Parathyroid adenoma (tissue), 2 donors: ENCODE measurements around the gene OBSCN.

Experiments
- H2AFZ ChIP-seq: fragments of 300-600 bp; sonication (generic); one replicate; pipeline ENCODE4 v1.7.0; 2017; ENCODE audit warnings: antibody characterized with exemption, mild to moderate bottlenecking
- H3K27ac ChIP-seq: fragments of 300-600 bp; sonication (generic); one replicate; pipeline ENCODE4 v1.7.0; 2017
- H3K27me3 ChIP-seq: fragments of 300-600 bp; sonication (generic); one replicate; pipeline ENCODE4 v1.7.0; 2017; ENCODE audit warnings: low read length; ENCODE audit not compliant: control insufficient read depth, insufficient read depth
- H3K36me3 ChIP-seq: fragments of 300-600 bp; sonication (generic); one replicate; pipeline ENCODE4 v1.7.0; 2017; ENCODE audit warnings: low read length; ENCODE audit not compliant: control insufficient read depth, insufficient read depth
- H3K4me1 ChIP-seq: fragments of 300-600 bp; sonication (generic); one replicate; pipeline ENCODE4 v1.7.0; 2017; ENCODE audit warnings: control low read depth
- H3K4me2 ChIP-seq: fragments of 300-600 bp; sonication (generic); one replicate; pipeline ENCODE4 v1.7.0; 2017; ENCODE audit warnings: low read length
- H3K4me3 ChIP-seq: fragments of 300-600 bp; sonication (generic); one replicate; pipeline ENCODE4 v1.7.0; 2017; ENCODE audit warnings: low read depth, low read length
- H3K79me2 ChIP-seq: fragments of 300-600 bp; sonication (generic); one replicate; pipeline ENCODE4 v1.7.0; 2017; ENCODE audit warnings: control low read depth
- H3K9ac ChIP-seq: fragments of 300-600 bp; sonication (generic); one replicate; pipeline ENCODE4 v1.7.0; 2017; ENCODE audit warnings: mild to moderate bottlenecking
- H3K9me3 ChIP-seq: fragments of 300-600 bp; sonication (generic); one replicate; pipeline ENCODE4 v1.7.0; 2017; ENCODE audit warnings: low read length; ENCODE audit not compliant: control insufficient read depth
- TF ChIP-seq, protein P1 (sequence below): fragments of 300-600 bp; sonication (generic); IDR thresholded peaks from one replicate; pipeline ENCODE4 v1.7.0; 2017; ENCODE audit warnings: antibody characterized with exemption, mild to moderate bottlenecking
- donor health status: primary hyperparathyroidism.

Gene OBSCN

DNA sequence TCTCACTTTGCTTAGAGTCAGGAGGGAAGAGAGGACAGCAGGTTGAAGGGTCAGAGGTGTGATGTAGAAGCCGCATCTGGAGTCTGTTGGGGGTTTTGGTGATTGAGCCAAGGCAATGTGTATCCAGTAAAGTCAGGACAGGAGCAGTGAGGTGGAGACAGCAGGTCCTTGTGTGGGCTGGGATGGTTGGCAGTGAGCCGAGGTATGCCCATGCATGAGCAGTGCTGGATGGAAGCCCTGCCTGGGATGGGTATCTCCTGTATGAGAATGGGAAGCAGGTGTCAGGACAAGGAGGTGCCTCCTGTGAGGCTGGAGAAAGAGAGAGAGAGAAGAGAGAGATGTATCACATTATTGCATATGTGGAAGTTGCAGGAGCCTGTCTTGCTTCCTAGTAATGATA lies 90.0 kb downstream of the OBSCN start:
- TF ChIP-seq, protein P1, sequence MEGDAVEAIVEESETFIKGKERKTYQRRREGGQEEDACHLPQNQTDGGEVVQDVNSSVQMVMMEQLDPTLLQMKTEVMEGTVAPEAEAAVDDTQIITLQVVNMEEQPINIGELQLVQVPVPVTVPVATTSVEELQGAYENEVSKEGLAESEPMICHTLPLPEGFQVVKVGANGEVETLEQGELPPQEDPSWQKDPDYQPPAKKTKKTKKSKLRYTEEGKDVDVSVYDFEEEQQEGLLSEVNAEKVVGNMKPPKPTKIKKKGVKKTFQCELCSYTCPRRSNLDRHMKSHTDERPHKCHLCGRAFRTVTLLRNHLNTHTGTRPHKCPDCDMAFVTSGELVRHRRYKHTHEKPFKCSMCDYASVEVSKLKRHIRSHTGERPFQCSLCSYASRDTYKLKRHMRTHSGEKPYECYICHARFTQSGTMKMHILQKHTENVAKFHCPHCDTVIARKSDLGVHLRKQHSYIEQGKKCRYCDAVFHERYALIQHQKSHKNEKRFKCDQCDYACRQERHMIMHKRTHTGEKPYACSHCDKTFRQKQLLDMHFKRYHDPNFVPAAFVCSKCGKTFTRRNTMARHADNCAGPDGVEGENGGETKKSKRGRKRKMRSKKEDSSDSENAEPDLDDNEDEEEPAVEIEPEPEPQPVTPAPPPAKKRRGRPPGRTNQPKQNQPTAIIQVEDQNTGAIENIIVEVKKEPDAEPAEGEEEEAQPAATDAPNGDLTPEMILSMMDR: no peak
- no peaks in the 10 kb centered on the region for H3K9me3 ChIP-seq
- no peaks in the 10 kb centered on the region for H3K4me1 ChIP-seq
- no peak overlapping the region for H3K9ac ChIP-seq
- no peaks in the 10 kb centered on the region for H3K79me2 ChIP-seq
- H3K27ac ChIP-seq: no peak overlapping the region
- H3K4me2 ChIP-seq: no peak overlapping the region
- no peaks in the 10 kb centered on the region for H3K27me3 ChIP-seq
- H3K4me3 ChIP-seq: no peak overlapping the region
- H2AFZ ChIP-seq: no peak overlapping the region
- no peaks in the 10 kb centered on the region for H3K36me3 ChIP-seq

DNA sequence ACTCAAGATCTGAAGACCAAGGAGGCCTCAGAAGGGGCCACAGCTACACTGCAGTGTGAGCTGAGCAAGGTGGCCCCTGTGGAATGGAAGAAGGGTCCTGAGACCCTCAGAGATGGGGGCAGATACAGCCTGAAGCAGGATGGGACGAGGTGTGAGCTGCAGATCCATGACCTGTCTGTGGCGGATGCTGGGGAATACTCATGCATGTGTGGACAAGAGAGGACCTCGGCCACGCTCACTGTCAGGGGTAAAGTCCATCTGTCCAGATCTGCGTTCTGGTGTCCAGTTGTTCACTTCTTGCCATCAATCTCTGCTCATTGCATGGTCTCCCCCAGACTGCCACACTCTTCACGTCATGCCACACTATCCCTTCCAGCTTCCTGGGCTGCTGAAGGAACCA lies 90.6 kb downstream of the OBSCN start:
- no peak overlapping the region for H3K27ac ChIP-seq
- H3K36me3 ChIP-seq: no peaks in the 10 kb centered on the region
- H3K4me2 ChIP-seq: no peak overlapping the region
- H3K4me3 ChIP-seq: no peak overlapping the region
- no peaks in the 10 kb centered on the region for H3K27me3 ChIP-seq
- no peaks in the 10 kb centered on the region for H3K4me1 ChIP-seq
- TF ChIP-seq, protein P1: no peak
- no peaks in the 10 kb centered on the region for H3K79me2 ChIP-seq
- H2AFZ ChIP-seq: no peak overlapping the region
- no peaks in the 10 kb centered on the region for H3K9me3 ChIP-seq
- H3K9ac ChIP-seq: no peak overlapping the region

DNA sequence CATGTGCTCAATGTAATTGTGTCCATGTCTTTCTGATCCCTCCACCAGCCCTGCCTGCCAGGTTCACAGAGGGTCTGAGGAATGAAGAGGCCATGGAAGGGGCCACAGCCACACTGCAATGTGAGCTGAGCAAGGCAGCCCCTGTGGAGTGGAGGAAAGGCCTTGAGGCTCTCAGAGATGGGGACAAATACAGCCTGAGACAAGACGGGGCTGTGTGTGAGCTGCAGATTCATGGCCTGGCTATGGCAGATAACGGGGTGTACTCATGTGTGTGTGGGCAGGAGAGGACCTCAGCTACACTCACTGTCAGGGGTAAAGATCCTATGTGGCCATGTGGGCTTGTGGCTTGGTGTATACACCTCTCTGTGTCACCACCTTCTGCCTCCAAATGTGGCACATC lies 91.4 kb downstream of the OBSCN start:
- Histone ChIP-seq H3K27me3 (no peaks in the 10 kb centered on the region), H3K4me2 (no peak overlapping the region), H2AFZ (no peak overlapping the region), H3K9me3 (no peaks in the 10 kb centered on the region), H3K4me1 (no peaks in the 10 kb centered on the region), H3K9ac (no peak overlapping the region), H3K79me2 (no peaks in the 10 kb centered on the region), H3K36me3 (no peaks in the 10 kb centered on the region), H3K4me3 (no peak overlapping the region), H3K27ac (no peak overlapping the region)
- TF ChIP-seq, protein P1: no peak

DNA sequence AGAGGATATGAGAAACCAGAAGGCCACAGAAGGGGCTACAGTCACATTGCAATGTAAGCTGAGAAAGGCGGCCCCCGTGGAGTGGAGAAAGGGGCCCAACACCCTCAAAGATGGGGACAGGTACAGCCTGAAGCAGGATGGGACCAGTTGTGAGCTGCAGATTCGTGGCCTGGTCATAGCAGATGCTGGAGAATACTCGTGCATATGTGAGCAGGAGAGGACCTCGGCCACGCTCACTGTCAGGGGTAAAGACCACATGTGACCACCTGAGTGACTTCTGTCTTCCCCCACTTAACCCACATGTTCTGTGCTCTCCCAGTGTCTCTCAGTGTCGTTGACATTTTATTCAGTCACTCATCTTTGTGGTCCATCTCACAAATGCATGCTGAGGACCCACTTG lies 92.1 kb downstream of the OBSCN start:
- Histone ChIP-seq H3K4me1 (no peaks in the 10 kb centered on the region), H3K4me3 (no peak overlapping the region), H3K4me2 (no peak overlapping the region), H3K79me2 (no peaks in the 10 kb centered on the region), H3K9me3 (no peaks in the 10 kb centered on the region), H3K9ac (no peak overlapping the region), H3K27me3 (no peaks in the 10 kb centered on the region), H2AFZ (no peak overlapping the region), H3K27ac (no peak overlapping the region), H3K36me3 (no peaks in the 10 kb centered on the region)
- TF ChIP-seq, protein P1: no peak

DNA sequence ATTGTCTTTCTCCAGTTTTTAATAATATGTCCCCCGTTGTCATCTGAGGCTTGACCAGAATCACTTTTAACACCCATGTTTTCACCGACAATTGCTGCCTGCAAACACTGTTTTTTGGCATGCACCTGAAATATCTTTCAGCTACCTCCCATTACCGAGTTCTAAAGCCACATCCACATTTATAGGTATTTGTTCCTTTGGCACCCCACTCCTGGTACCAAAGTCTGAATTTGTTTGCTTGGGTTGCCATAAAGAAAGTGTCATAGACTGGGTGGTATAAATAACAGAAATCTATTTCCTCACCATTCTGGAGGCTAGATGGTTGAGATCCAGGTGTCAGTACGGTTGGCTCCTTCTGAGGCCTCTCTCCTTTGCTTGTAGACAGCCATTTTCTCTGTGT lies 94.2 kb downstream of the OBSCN start:
- Histone ChIP-seq H3K9ac (no peak overlapping the region), H2AFZ (no peak overlapping the region), H3K4me1 (no peaks in the 10 kb centered on the region), H3K9me3 (no peaks in the 10 kb centered on the region), H3K4me2 (no peak overlapping the region), H3K4me3 (no peak overlapping the region), H3K79me2 (no peaks in the 10 kb centered on the region), H3K36me3 (no peaks in the 10 kb centered on the region), H3K27me3 (no peaks in the 10 kb centered on the region), H3K27ac (no peak overlapping the region)
- TF ChIP-seq, protein P1: no peak
